ENCODE measurements around the gene ELF1.

The ELF1 gene

GRCh38 chr13:41011382-41011956 lies 7.6 kb downstream of the ELF1 start:
- TF ChIP-seq Cebpa-rat (IDR thresholded peaks at IDR 0.05): no peak

DNA sequence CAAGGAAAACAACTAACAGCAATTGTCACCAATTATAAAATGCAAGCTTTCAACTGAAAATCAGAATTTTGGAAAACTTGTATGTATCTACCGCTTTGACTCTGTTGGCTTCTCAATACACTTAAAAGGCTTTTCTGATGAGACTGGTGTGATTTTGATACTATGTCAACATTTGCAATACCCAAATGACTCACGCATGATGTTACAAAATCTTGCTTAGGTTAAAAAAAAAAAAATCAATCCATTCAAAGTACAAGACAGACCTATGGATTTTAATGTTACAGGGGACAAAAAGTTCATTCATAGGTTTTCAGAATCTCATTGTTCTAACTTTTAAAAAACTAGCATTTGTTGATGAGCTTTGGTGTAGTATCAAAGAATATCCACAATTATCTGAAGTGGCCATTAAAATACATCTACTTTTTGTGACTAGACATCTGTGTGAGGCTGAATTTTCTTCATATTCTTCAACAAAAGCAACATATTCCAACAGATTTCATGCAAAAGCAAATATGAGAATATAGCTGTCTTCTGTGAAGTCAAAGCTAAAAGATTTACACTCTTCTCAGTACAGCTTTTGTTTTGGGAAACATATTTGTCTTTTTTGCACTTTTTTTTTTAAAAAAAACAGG lies 10.7 kb downstream of the ELF1 start:
- Histone ChIP-seq H3K4me1 (peaks cover 77% of the 10 kb centered on the region), H3K4me2 (peak overlapping the region; percentile 87), H3K27me3 (no peaks in the 10 kb centered on the region), H3K9me3 (no peaks in the 10 kb centered on the region), H4K20me1 (peaks cover 23% of the 10 kb centered on the region), H3K9ac (peak overlapping the region; percentile 86), H3K4me3 (peak overlapping the region; percentile 58), H3K27ac (peak overlapping the region; percentile 99), H3K36me3 (peaks cover 19% of the 10 kb centered on the region)
- TF ChIP-seq Cebpa-rat (IDR thresholded peaks at IDR 0.05): no peak

More at GRCh38 chr13:41011382-41011956, 7.6 kb downstream of the ELF1 start:
- no peaks in the 10 kb centered on the region for H3K27me3 ChIP-seq
- peak overlapping the region; percentile 76 for H3K4me3 ChIP-seq
- no peaks in the 10 kb centered on the region for H3K9me3 ChIP-seq
- peaks cover 58% of the 10 kb centered on the region for H3K4me1 ChIP-seq
- H3K4me2 ChIP-seq: peak overlapping the region; percentile 87
- H4K20me1 ChIP-seq: peaks cover 33% of the 10 kb centered on the region
- peak overlapping the region; percentile 68 for H3K9ac ChIP-seq
- peak overlapping the region; percentile 94 for H3K27ac ChIP-seq
- peaks cover 24% of the 10 kb centered on the region for H3K36me3 ChIP-seq

DNA sequence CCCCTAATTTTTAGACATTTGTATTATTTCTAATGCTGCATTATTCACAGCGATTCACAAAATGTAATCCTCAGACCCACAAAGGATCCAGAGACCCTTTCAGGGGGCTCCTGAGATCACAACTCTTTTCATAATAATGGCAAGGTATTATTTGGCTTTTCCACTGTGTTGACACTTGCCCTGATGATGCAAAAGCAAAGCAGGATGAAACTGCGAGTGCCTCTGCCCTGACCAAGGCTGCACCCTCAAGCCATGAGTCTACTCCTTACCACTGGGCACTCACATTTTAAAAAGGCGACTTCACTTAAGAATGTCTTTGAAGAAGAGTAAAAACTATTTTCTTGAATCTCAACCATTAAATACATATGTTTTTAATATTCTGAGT lies 11.4 kb downstream of the ELF1 start:
- Histone ChIP-seq H3K4me1 (peaks cover 77% of the 10 kb centered on the region), H4K20me1 (peaks cover 16% of the 10 kb centered on the region), H3K27me3 (no peaks in the 10 kb centered on the region), H3K4me2 (peak overlapping the region; percentile 87), H3K4me3 (peak overlapping the region; percentile 58), H3K9me3 (no peaks in the 10 kb centered on the region), H3K9ac (peak overlapping the region; percentile 86), H3K36me3 (peaks cover 16% of the 10 kb centered on the region), H3K27ac (peak overlapping the region; percentile 99)
- no peak for TF ChIP-seq Cebpa-rat (IDR thresholded peaks at IDR 0.05)

- Histone ChIP-seq H3K27ac (peak overlapping the region; percentile 99), H3K4me2 (peak overlapping the region; percentile 87), H3K4me1 (peaks cover 77% of the 10 kb centered on the region), H3K9ac (peak overlapping the region; percentile 86), H3K9me3 (no peaks in the 10 kb centered on the region), H3K4me3 (peak overlapping the region; percentile 58), H3K36me3 (peaks cover 13% of the 10 kb centered on the region), H4K20me1 (peaks cover 11% of the 10 kb centered on the region), H3K27me3 (no peaks in the 10 kb centered on the region)
- TF ChIP-seq Cebpa-rat (IDR thresholded peaks at IDR 0.05): no peak
Observed at GRCh38 chr13:41006978-41007743, 12.0 kb downstream of the ELF1 start.

GRCh38 chr13:41006306-41006705 lies 12.8 kb downstream of the ELF1 start:
- Histone ChIP-seq H3K27me3 (no peaks in the 10 kb centered on the region), H3K4me2 (peak overlapping the region; percentile 87), H3K4me3 (peak overlapping the region; percentile 58), H3K27ac (peak overlapping the region; percentile 99), H4K20me1 (peaks cover 3% of the 10 kb centered on the region), H3K36me3 (peaks cover 13% of the 10 kb centered on the region; the same call in 1 of the 2 replicates), H3K9ac (peak overlapping the region; percentile 86), H3K4me1 (peaks cover 77% of the 10 kb centered on the region), H3K9me3 (no peaks in the 10 kb centered on the region)
- no peak for TF ChIP-seq Cebpa-rat (IDR thresholded peaks at IDR 0.05)

- Histone ChIP-seq H3K36me3 (peaks cover 16% of the 10 kb centered on the region; the same call in 1 of the 2 replicates), H3K9me3 (no peaks in the 10 kb centered on the region), H3K27ac (peak overlapping the region; percentile 99), H3K4me1 (peaks cover 77% of the 10 kb centered on the region), H4K20me1 (peaks cover 6% of the 10 kb centered on the region; the same call in 1 of the 2 replicates), H3K27me3 (no peaks in the 10 kb centered on the region), H3K4me3 (peak overlapping the region; percentile 58), H3K9ac (peak overlapping the region; percentile 86), H3K4me2 (peak overlapping the region; percentile 87)
- no peak for TF ChIP-seq Cebpa-rat (IDR thresholded peaks at IDR 0.05)
Observed at GRCh38 chr13:41005704-41006103, 13.4 kb downstream of the ELF1 start.

- Histone ChIP-seq H3K4me2 (peak overlapping the region; percentile 87), H3K4me1 (peaks cover 80% of the 10 kb centered on the region), H3K9me3 (no peaks in the 10 kb centered on the region), H4K20me1 (peaks cover 12% of the 10 kb centered on the region), H3K27ac (peak overlapping the region; percentile 99), H3K36me3 (peaks cover 21% of the 10 kb centered on the region), H3K9ac (peak overlapping the region; percentile 86), H3K4me3 (peak overlapping the region; percentile 58), H3K27me3 (no peaks in the 10 kb centered on the region)
- no peak for TF ChIP-seq Cebpa-rat (IDR thresholded peaks at IDR 0.05)
Observed at GRCh38 chr13:41004875-41005693, 14.0 kb downstream of the ELF1 start.

DNA sequence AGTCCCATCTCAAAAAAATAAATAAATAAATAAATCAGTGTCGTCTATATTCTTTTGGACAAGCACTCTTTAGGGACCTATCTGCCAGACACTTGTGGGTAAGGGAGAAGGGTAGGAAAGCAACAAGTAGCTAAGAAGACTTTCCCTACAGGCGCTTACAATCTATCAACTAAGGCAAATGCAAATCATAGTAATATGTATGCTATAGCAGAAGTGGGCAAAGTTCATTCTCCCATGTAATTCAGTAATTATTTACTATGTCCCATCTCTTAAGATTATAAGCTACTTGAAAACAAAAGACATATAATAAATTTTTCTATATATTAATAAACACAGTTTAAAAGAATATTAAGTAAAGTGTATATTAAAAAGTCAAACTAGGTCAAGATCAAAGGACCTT lies 16.5 kb downstream of the ELF1 start:
- H3K4me2 ChIP-seq: peak overlapping the region; percentile 87
- H3K27ac ChIP-seq: peak overlapping the region; percentile 99
- TF ChIP-seq Cebpa-rat (IDR thresholded peaks at IDR 0.05): no peak
- H3K4me1 ChIP-seq: peaks cover 80% of the 10 kb centered on the region
- peak overlapping the region; percentile 58 for H3K4me3 ChIP-seq
- H3K27me3 ChIP-seq: no peaks in the 10 kb centered on the region
- peak overlapping the region; percentile 72 for H3K9ac ChIP-seq
- peaks cover 37% of the 10 kb centered on the region for H4K20me1 ChIP-seq
- H3K9me3 ChIP-seq: no peaks in the 10 kb centered on the region
- H3K36me3 ChIP-seq: peaks cover 44% of the 10 kb centered on the region

GRCh38 chr13:41001695-41002094 lies 17.4 kb downstream of the ELF1 start:
- H3K27me3 ChIP-seq: no peaks in the 10 kb centered on the region
- H3K4me3 ChIP-seq: peak overlapping the region; percentile 54

More at GRCh38 chr13:41001695-41002094, 17.4 kb downstream of the ELF1 start:
- Histone ChIP-seq H3K9ac (peak overlapping the region; percentile 72), H3K27ac (peak overlapping the region; percentile 99), H3K4me1 (peaks cover 89% of the 10 kb centered on the region), H3K9me3 (no peaks in the 10 kb centered on the region), H4K20me1 (peaks cover 46% of the 10 kb centered on the region), H3K36me3 (peaks cover 53% of the 10 kb centered on the region), H3K4me2 (peak overlapping the region; percentile 87)
- TF ChIP-seq Cebpa-rat (IDR thresholded peaks at IDR 0.05): no peak

Data from BLaER1 (cell line).